OCI-LY1 (cell line): ENCODE data around the gene MERTK.
"Not testable (repeated sequence)": the region's sequence is repeated elsewhere in the genome, so short reads cannot be mapped to it uniquely, and the experiment has no call there.

Experiments
- H2AFZ ChIP-seq: fragments of 200-600 bp; sonication (generic), shearing (Covaris generic); 2 replicates; pipeline ENCODE4 v1.6.0; 2014; ENCODE audit warnings: antibody characterized with exemption, mild to moderate bottlenecking, low read length
- H3F3A ChIP-seq: fragments of 200-600 bp; sonication (generic), shearing (Covaris generic); 2 replicates; pipeline ENCODE4 v1.6.0; 2014; ENCODE audit warnings: mild to moderate bottlenecking, antibody characterized with exemption, low read length, moderate library complexity; ENCODE audit not compliant: insufficient read depth
- H3K27ac ChIP-seq: fragments of 200-600 bp; sonication (generic); 2 replicates; pipeline ENCODE4 v1.5.1; 2014; ENCODE audit warnings: low read length, mixed run types, mild to moderate bottlenecking, low read depth; ENCODE audit not compliant: poor library complexity, severe bottlenecking
- H3K27me3 ChIP-seq: fragments of 200-600 bp; sonication (generic); 2 replicates; pipeline ENCODE4 v1.6.0; 2014; ENCODE audit warnings: antibody characterized with exemption, mild to moderate bottlenecking, low read length, moderate library complexity; ENCODE audit not compliant: insufficient read depth
- H3K36me3 ChIP-seq: fragments of 200-600 bp; sonication (generic); 2 replicates; pipeline ENCODE4 v1.6.1; 2014; ENCODE audit warnings: mild to moderate bottlenecking, antibody characterized with exemption, low read length, moderate library complexity, mixed read lengths; ENCODE audit not compliant: insufficient read depth
- H3K4me1 ChIP-seq: fragments of 200-600 bp; sonication (generic); 2 replicates; pipeline ENCODE4 v1.5.1; 2014; ENCODE audit warnings: mild to moderate bottlenecking, low read length, moderate library complexity; ENCODE audit not compliant: insufficient read depth, severe bottlenecking
- H3K4me2 ChIP-seq: fragments of 200-600 bp; sonication (generic), shearing (Covaris generic); 2 replicates; pipeline ENCODE4 v1.6.1; 2014; ENCODE audit warnings: low read length
- H3K4me3 ChIP-seq: fragments of 200-600 bp; sonication (generic); 2 replicates; pipeline ENCODE4 v1.5.1; 2014; ENCODE audit warnings: low read length, low read depth, mild to moderate bottlenecking, mixed read lengths; ENCODE audit not compliant: poor library complexity, severe bottlenecking
- H3K79me2 ChIP-seq: fragments of 200-600 bp; shearing (Covaris generic); 2 replicates; pipeline ENCODE4 v1.6.1; 2016; ENCODE audit warnings: mixed run types, low read length, mixed read lengths; ENCODE audit not compliant: insufficient read depth
- H3K9ac ChIP-seq: fragments of 200-600 bp; sonication (generic), shearing (Covaris generic); 2 replicates; pipeline ENCODE4 v1.6.1; 2014; ENCODE audit warnings: mild to moderate bottlenecking, low read length, mixed read lengths
- H3K9me2 ChIP-seq: fragments of 200-600 bp; sonication (generic), shearing (Covaris generic); 2 replicates; pipeline ENCODE4 v1.6.1; 2014; ENCODE audit warnings: low read depth, mild to moderate bottlenecking, low read length, mixed read lengths
- H3K9me3 ChIP-seq: fragments of 200-600 bp; shearing (Covaris generic); 2 replicates; pipeline ENCODE4 v1.6.1; 2014; ENCODE audit warnings: low read length, mixed read lengths
- H4K20me1 ChIP-seq: fragments of 200-600 bp; sonication (generic), shearing (Covaris generic); 2 replicates; pipeline ENCODE4 v1.6.0; 2016; ENCODE audit warnings: mild to moderate bottlenecking, low read length; ENCODE audit not compliant: insufficient read depth
- CTCF ChIP-seq: fragments of 200-600 bp; sonication (generic), shearing (Covaris generic); IDR thresholded peaks from 2 replicates; pipeline ENCODE4 v1.5.1; 2017; ENCODE audit warnings: mild to moderate bottlenecking, antibody characterized with exemption, low read length, moderate library complexity, mixed read lengths
- EZH2 ChIP-seq: fragments of 200-600 bp; sonication (generic), shearing (Covaris generic); IDR thresholded peaks from 2 replicates; pipeline ENCODE4 v1.8.0; 2017; ENCODE audit warnings: borderline replicate concordance, mixed run types, mild to moderate bottlenecking, antibody characterized with exemption, low read length, moderate library complexity, mixed read lengths

Gene MERTK

GRCh38 chr2:112065966-112066365, 167.6 kb downstream of the MERTK start:
- H3K4me3 ChIP-seq: no peak overlapping the region
- H2AFZ ChIP-seq: no peak overlapping the region
- H3K4me1 ChIP-seq: no peaks in the 10 kb centered on the region
- H4K20me1 ChIP-seq: no peaks in the 10 kb centered on the region
- no peaks in the 10 kb centered on the region for H3K9me3 ChIP-seq
- no peak overlapping the region for H3K27ac ChIP-seq
- no peaks in the 10 kb centered on the region for H3K27me3 ChIP-seq
- H3K9me2 ChIP-seq: no peaks in the 10 kb centered on the region
- no peak overlapping the region for H3K4me2 ChIP-seq
- H3K79me2 ChIP-seq: no peaks in the 10 kb centered on the region
- no peak overlapping the region for H3K9ac ChIP-seq
- no peak for TF ChIP-seq EZH2
- no peak for TF ChIP-seq CTCF
- no peaks in the 10 kb centered on the region for H3F3A ChIP-seq
- peaks cover 96% of the 10 kb centered on the region for H3K36me3 ChIP-seq

DNA sequence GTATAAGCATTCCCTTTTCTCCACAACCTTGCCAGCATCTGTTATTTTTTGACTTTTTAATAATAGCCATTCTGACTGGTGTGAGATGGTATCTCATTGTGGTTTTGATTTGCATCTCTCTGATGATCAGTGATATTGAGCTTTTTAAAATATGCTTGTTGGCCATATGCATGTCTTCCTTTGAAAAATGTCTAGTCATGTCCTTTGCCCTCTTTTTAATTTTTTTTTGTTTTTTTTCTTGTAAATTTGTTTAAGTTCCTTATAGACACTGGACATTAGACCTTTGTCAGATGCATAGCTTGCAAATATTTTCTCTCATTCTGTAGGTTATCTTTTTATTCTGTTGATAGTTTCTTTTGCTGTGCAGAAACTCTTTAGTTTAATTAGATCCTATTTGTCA, 171.4 kb downstream of the MERTK start:
- not testable (repeated sequence) for H3K4me3 ChIP-seq, H3K79me2 ChIP-seq, H3K4me2 ChIP-seq, H3K9ac ChIP-seq, H3K9me3 ChIP-seq, H2AFZ ChIP-seq, H4K20me1 ChIP-seq, H3F3A ChIP-seq, H3K4me1 ChIP-seq, H3K27me3 ChIP-seq, H3K27ac ChIP-seq, H3K9me2 ChIP-seq
- H3K36me3 ChIP-seq: peaks cover 90% of the 10 kb centered on the region

- Histone ChIP-seq H3K9me2 (no peaks in the 10 kb centered on the region), H3K79me2 (peaks cover 7% of the 10 kb centered on the region; the same call in 1 of the 2 replicates), H3K4me3 (no peak overlapping the region), H3K4me2 (no peak overlapping the region), H3K27me3 (no peaks in the 10 kb centered on the region), H3K9ac (no peak overlapping the region), H3K9me3 (no peaks in the 10 kb centered on the region), H3K27ac (no peak overlapping the region), H3K4me1 (no peaks in the 10 kb centered on the region), H3F3A (no peaks in the 10 kb centered on the region), H2AFZ (no peak overlapping the region), H3K36me3 (peaks cover 73% of the 10 kb centered on the region), H4K20me1 (no peaks in the 10 kb centered on the region)
- TF ChIP-seq EZH2 (no peak), CTCF (no peak)
Observed at GRCh38 chr2:112073875-112074274, 175.5 kb downstream of the MERTK start.

- Histone ChIP-seq H3K9ac (no peak overlapping the region), H2AFZ (no peak overlapping the region), H3K9me3 (no peaks in the 10 kb centered on the region), H3K4me2 (no peak overlapping the region), H3K27me3 (no peaks in the 10 kb centered on the region), H3K27ac (no peak overlapping the region), H3K4me3 (no peak overlapping the region), H3K4me1 (no peaks in the 10 kb centered on the region), H3K9me2 (no peaks in the 10 kb centered on the region), H3K79me2 (peaks cover 7% of the 10 kb centered on the region; the same call in 1 of the 2 replicates), H3F3A (no peaks in the 10 kb centered on the region), H4K20me1 (no peaks in the 10 kb centered on the region), H3K36me3 (peaks cover 75% of the 10 kb centered on the region)
- TF ChIP-seq CTCF (no peak), EZH2 (no peak)
Observed at GRCh38 chr2:112074506-112074905, 176.1 kb downstream of the MERTK start.
